ENCODE data around the gene NME3. TPM values are rescaled to one million over a fixed set of nuclear protein-coding genes. Genes with fewer than 3 reads are reported as not detected.

Gene NME3
- total RNA-seq, 1 donor from 2014 or later = 53.8 TPM

DNA sequence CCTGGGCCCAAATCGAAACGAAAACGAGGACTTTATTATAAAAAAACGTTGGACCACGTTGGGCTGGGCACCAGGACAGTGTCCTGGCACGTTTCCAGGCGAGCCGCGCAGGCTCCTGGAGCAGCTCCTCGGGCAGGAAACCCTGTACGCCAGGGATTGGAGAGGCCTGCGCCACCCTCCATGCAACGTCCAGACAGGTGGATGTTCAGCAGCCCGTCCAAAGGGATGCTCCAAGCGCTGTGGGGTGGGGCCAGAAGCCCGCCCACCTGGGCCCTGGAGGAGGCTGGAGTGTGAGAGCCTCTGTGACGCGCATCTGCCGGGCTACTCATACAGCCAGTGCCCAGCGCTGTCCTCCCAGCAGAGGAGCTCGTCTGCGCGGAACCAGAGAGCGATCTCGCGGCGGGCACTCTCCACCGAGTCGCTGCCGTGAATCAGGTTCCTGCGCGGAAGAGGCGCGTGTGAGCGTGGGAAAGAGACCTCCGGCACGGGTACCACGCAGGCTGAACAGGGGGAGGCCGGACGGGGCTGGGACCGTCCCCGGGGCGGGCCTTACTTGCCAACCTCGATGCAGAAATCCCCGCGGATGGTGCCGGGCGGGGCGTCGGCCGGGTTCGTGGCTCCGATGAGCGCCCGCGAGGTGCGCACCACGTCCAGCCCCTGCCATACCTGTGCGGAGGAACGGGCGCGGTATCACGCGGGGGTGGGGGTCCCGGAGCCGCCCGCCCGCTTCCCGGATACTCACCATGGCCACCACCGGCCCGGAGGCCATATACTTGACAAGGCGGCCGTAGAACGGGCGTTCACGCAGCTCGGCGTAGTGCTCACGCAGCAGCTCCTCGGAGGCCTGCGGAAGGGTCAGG lies 785 bp downstream of the NME3 start:
- H3K27ac Mint-ChIP-seq (ENCODE audit: unreplicated experiment) = peak overlapping the region; percentile 63
- no peak for TF ChIP-seq CTCF (IDR thresholded peaks at IDR 0.05)
- peaks cover 4% of the 10 kb centered on the region for H3K36me3 Mint-ChIP-seq (ENCODE audit: low read depth)
- no peaks in the 10 kb centered on the region for H3K27me3 Mint-ChIP-seq (ENCODE audit: low read depth)
- H3K4me3 Mint-ChIP-seq (ENCODE audit: unreplicated experiment) = peak overlapping the region; percentile 95
- H3K4me1 Mint-ChIP-seq (ENCODE audit: low read depth) = peaks cover 25% of the 10 kb centered on the region
- H3K9me3 Mint-ChIP-seq (ENCODE audit: low read depth) = no peaks in the 10 kb centered on the region
- no peak for DNase-seq (ENCODE audit: low spot score)

DNA sequence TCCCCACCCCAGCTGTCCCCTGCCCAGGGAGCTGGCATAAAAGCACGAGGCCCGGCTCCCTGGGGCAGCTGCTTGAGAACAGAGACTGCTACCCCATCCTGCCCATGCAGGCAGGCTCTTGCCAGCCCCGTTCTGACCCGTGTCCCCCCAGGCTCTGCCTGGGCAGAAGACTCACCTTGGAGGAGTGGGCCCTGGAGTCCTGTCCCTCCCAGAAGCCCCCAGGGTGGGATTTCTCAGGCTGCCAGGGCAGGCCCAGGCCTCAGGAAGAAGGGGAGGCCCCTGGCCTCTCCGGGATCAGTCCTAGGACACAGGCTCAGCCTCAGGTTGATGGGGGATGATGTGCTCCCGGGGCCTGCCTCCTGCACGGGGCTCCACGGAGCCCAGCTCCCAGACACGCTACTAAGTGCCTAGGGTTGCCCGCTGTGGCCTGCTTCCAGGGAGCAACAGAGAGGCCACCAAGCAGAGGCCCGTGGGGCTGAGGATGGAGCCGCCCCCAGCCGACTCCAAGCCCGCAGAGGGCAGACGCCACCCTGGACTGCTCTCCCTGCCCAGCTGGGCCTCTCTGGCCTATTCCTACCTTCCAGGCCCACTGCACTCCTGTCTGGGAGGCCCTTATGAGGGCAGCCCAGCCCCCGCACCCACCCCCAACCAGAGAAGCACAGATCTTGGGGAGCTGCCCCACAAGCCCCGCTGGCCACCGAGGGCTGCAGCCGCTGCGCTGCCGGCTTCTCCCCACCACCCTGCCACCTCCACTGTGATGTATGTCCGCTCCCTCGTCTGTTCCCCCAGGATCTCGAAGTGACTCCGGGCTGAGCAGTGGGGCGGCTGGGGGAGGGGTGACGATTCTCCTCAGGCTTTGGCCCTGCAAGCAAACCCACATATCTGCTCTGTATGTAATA lies 1.7 kb downstream of the NME3 start:
- Mint-ChIP-seq H3K4me3 (ENCODE audit: unreplicated experiment) (peak overlapping the region; percentile 22), H3K27me3 (ENCODE audit: low read depth) (no peaks in the 10 kb centered on the region), H3K36me3 (ENCODE audit: low read depth) (peaks cover 4% of the 10 kb centered on the region), H3K9me3 (ENCODE audit: low read depth) (no peaks in the 10 kb centered on the region), H3K27ac (ENCODE audit: unreplicated experiment) (peak overlapping the region; percentile 63), H3K4me1 (ENCODE audit: low read depth) (peaks cover 21% of the 10 kb centered on the region)
- no peak for DNase-seq (ENCODE audit: low spot score)
- TF ChIP-seq CTCF (IDR thresholded peaks at IDR 0.05) = no peak

DNA sequence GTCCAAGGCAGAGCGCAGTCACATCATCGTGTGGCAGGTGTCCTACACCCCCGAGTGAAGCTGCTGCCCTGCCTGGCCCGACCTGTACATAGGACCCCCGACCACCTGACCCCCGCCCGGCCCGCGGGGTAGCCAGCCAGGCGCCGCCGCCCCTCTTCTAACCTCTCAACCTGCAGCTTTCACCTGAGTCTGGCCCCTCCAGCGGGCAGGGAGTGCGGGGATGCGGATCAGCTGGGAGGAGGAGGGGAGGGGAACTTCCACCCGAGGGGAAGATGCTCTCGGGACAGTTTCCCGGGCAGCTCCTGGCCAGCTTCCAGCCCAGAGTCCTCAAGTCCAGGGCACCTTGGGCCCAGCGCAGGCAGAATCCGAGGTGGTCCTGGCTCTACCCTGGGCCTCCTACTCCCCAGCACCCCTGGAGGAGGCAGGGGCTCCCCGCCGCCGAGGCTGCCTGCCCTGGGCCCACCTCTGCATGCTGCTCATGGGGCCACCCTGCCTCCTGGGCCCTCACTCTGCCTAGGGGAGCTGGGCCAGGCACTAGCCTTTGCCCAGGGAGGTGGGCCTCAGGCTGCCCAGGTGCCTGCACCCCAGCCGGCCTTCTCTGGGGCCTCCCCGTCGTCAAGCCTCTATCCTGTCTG lies 2.5 kb downstream of the NME3 start:
- H3K27me3 Mint-ChIP-seq (ENCODE audit: low read depth) = no peaks in the 10 kb centered on the region
- H3K36me3 Mint-ChIP-seq (ENCODE audit: low read depth) = peaks cover 4% of the 10 kb centered on the region
- H3K27ac Mint-ChIP-seq (ENCODE audit: unreplicated experiment) = no peak overlapping the region
- H3K9me3 Mint-ChIP-seq (ENCODE audit: low read depth) = no peaks in the 10 kb centered on the region
- no peak overlapping the region for H3K4me3 Mint-ChIP-seq (ENCODE audit: unreplicated experiment)
- no peak for DNase-seq (ENCODE audit: low spot score)
- TF ChIP-seq CTCF (IDR thresholded peaks at IDR 0.05) = no peak
- H3K4me1 Mint-ChIP-seq (ENCODE audit: low read depth) = peaks cover 17% of the 10 kb centered on the region

- no peak for TF ChIP-seq CTCF (IDR thresholded peaks at IDR 0.05)
- no peak for DNase-seq (ENCODE audit: low spot score)
- H3K9me3 Mint-ChIP-seq (ENCODE audit: low read depth) = no peaks in the 10 kb centered on the region
- H3K27ac Mint-ChIP-seq (ENCODE audit: unreplicated experiment) = no peak overlapping the region
- H3K4me3 Mint-ChIP-seq (ENCODE audit: unreplicated experiment) = no peak overlapping the region
- no peaks in the 10 kb centered on the region for H3K27me3 Mint-ChIP-seq (ENCODE audit: low read depth)
- H3K36me3 Mint-ChIP-seq (ENCODE audit: low read depth) = peaks cover 4% of the 10 kb centered on the region
- H3K4me1 Mint-ChIP-seq (ENCODE audit: low read depth) = peaks cover 15% of the 10 kb centered on the region
Measured at GRCh38 chr16:1768061-1768766, 3.1 kb downstream of the NME3 start.
